Small intestine (tissue), 7 donors: ENCODE measurements around the gene DAPK3. TPM values are rescaled to one million over a fixed set of nuclear protein-coding genes. Genes with fewer than 3 reads are reported as not detected.
"Not testable (repeated sequence)": the region's sequence is repeated elsewhere in the genome, so short reads cannot be mapped to it uniquely, and the experiment has no call there.

ENCODE experiments used
- DNase-seq, 2 donors: peaks; one replicate each; pipeline versions ENCODE4 v3.0.0 to v3.0.0-alpha.2; 2013
- FAIRE-seq: peaks from 2 replicates; lab custom pipeline; 2012; peaks lifted over from hg19 to GRCh38; lab: Jason Lieb, UNC
- H3K27ac ChIP-seq, 3 donors: one replicate each; pipeline ENCODE4 v1.5.1; 2013; ENCODE audit warnings: low read length in 2 of 3, mild to moderate bottlenecking in 2 of 3, control low read depth in 1 of 3, inconsistent platforms in 1 of 3, low read depth in 1 of 3, moderate library complexity in 1 of 3
- H3K27me3 ChIP-seq, 3 donors: one replicate each; pipeline ENCODE4 v1.6.1; 2013; ENCODE audit warnings: low read length in 3 of 3, inconsistent platforms in 1 of 3; ENCODE audit not compliant: control insufficient read depth in 3 of 3, insufficient read depth in 3 of 3
- H3K36me3 ChIP-seq, 3 donors: one replicate each; pipeline ENCODE4 v1.6.1; 2013; ENCODE audit warnings: low read length in 3 of 3, inconsistent platforms in 1 of 3, low read depth in 1 of 3, mild to moderate bottlenecking in 1 of 3, moderate library complexity in 1 of 3; ENCODE audit not compliant: control insufficient read depth in 3 of 3, insufficient read depth in 2 of 3
- H3K4me1 ChIP-seq, 3 donors: one replicate each; pipeline ENCODE4 v1.6.1; 2013; ENCODE audit warnings: low read length in 2 of 3, inconsistent platforms in 1 of 3, low read depth in 1 of 3, mild to moderate bottlenecking in 1 of 3, moderate library complexity in 1 of 3; ENCODE audit not compliant: control insufficient read depth in 3 of 3, insufficient read depth in 2 of 3
- H3K4me3 ChIP-seq, 3 donors: one replicate each; pipeline ENCODE4 v1.5.1; 2013; ENCODE audit warnings: low read length in 3 of 3, control low read depth in 1 of 3, inconsistent platforms in 1 of 3, low read depth in 1 of 3, mild to moderate bottlenecking in 1 of 3, moderate library complexity in 1 of 3
- H3K9me3 ChIP-seq, 2 donors: one replicate each; pipeline ENCODE4 v1.6.1; 2013; ENCODE audit warnings: low read depth in 1 of 2, low read length in 1 of 2; ENCODE audit not compliant: control insufficient read depth in 2 of 2, insufficient read depth in 1 of 2
- WGBS, 3 donors: extraction: QIAGEN DNeasy Blood & Tissue Kit; methylation state at CpG; one replicate each; pipeline ENCODE4 v1.1.7; 2013; 5-methylcytosine and 5-hydroxymethylcytosine counted together
- polyA plus RNA-seq, 4 donors: library from polyadenylated mRNA; stranded (reverse) in 3 of 4; unstranded in 1 of 4; fragments of 200-250 nt in 3 of 4; fragments of 120-200 nt in 1 of 4; gene quantifications; one replicate each; pipeline versions ENCODE4 v1.2.1 to v1.2.3, GENCODE V29; 2013
- donor health status: healthy with polysubstance abuse.
- donor health status: control.
- donor health status: control.
- donor health status: Bipolar disorder and iron deficiency.
- donor health status: healthy.

Gene DAPK3
- polyA plus RNA-seq, 4 donors: 41.7 to 72.4 (median 60.5) TPM

DNA sequence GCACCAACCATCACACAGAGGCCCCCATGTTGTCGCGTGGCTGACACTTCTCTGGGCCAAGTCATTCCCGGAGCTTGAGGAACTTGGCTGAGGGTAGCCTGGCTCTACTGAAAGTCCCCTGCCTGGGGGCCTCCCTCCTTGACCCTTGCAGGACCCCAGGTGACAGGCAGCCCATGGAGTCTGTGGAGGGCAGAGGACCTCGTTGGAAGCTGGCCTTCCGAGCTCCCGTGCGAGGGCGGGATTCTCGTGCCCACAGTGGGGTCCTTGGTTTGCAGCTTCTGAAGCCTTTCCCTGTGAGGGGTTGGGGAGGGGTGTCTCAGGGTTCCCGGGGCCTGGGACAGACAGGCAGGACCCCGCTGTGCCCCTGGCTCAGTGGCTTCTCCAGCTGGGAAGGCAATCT, 21.6 kb downstream of the DAPK3 start:
- no peak overlapping the region for H3K27ac ChIP-seq
- peaks cover 0 to 3% (median 0%) of the 10 kb centered on the region in 3 donors for H3K36me3 ChIP-seq
- WGBS, 3 donors: 81 to 83% (median 83%) methylated on average over 11 of the region's 11 CpGs
- H3K27me3 ChIP-seq: no peaks in the 10 kb centered on the region
- H3K9me3 ChIP-seq: peaks cover 0 to 1% of the 10 kb centered on the region in 2 donors
- no peak overlapping the region for H3K4me3 ChIP-seq
- DNase-seq (no peak), FAIRE-seq (no peak)
- H3K4me1 ChIP-seq: no peaks in the 10 kb centered on the region

DNA sequence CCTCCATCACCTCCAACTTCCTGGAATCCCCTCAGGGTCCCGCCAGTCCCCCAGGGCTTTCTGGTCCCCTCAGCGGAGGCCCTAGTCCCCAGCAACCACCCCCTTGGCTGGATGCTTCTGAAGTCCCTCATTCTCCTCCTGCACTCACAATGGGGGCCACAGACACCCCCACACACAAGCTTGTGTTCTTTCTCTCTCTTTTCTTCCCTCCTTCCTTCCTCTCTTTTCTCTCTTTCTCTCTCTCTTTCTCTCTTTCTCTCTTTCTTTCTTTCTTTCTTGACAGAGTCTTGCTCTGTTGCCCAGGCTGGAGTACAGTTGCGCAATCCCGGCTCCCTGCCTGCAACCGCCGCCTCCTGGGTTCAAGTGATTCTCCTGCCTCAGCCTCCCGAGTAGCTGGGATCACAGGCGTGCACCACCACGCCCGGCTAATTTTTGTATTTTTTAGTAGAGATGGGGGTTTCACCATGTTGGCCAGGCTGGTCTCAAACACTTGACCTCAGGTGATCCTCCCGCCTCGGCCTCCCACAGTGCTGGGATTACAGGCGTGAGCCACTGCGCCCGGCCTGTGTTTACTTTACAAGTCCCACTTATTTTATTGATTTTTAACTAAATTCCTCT, 23.5 kb downstream of the DAPK3 start:
- WGBS, 3 donors: 73 to 78% (median 76%) methylated on average over 15 of the region's 15 CpGs
- not testable (repeated sequence) for DNase-seq

DNA sequence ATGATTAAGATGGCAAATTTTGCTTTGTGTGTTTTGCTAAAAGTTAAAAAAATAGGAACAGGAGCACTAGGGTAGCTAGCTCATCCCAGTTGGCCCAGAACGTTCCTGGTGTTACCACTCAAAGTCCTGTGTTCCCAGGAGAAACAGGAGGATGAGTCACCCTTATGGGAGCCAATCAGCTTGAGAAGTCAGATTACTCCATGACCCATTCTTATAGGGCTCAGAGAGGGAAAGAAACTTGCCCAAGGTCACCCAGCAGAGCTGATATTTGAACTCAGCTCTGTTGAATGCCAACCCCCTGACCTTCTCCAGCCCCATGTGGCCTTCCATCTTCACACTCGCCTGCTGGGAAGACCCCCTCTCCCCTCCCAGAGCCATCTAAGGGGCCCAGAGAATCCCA, 25.1 kb downstream of the DAPK3 start:
- no peaks in the 10 kb centered on the region for H3K27me3 ChIP-seq
- peaks cover 0 to 2% of the 10 kb centered on the region in 2 donors for H3K9me3 ChIP-seq
- H3K4me3 ChIP-seq: no peak overlapping the region
- 23 to 49% (median 48%) methylated on average over 2 of the region's 2 CpGs for WGBS, 3 donors
- FAIRE-seq (no peak), DNase-seq (no peak)
- no peak overlapping the region for H3K27ac ChIP-seq
- H3K4me1 ChIP-seq: no peaks in the 10 kb centered on the region
- H3K36me3 ChIP-seq: no peaks in the 10 kb centered on the region

More for the DNA sequence above, 23.5 kb downstream of the DAPK3 start:
- not testable (repeated sequence) for H3K27me3 ChIP-seq, H3K9me3 ChIP-seq, FAIRE-seq, H3K36me3 ChIP-seq, H3K27ac ChIP-seq, H3K4me3 ChIP-seq, H3K4me1 ChIP-seq

DNA sequence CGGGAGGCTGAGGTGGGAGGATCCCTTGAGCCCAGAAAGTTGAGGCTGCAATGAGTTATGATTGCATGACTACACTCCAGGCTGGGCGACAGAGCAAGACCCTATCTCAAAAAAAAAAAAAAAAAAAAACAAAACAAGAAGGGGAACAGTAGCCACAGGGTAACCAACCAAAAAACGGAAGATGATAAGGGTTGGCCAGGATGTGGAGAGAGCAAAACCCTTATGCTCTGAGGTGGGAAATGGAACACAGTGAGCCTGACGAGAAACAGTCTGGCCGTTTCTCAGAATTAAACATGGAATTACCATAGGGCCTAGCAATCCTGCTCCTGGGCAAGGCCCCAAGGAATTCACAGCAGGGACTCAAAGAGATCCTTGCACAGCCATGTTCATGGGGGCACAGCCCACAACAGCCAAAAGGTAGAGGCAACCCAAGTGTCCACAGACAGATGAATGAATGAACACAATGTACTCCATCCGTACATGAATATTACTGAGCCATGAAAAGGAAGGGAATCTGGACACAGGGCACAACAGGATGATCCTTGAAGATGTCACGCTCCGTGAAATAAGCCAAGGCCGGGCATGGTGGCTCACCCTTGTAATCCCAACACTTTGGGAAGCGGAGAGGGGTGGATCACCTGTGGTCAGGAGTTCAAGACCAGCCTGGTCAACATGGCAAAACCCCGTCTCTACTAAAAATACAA, 26.7 kb downstream of the DAPK3 start:
- peaks cover 0 to 2% of the 10 kb centered on the region in 2 donors for H3K9me3 ChIP-seq
- DNase-seq: no peak
- no peak for FAIRE-seq
- no peaks in the 10 kb centered on the region for H3K36me3 ChIP-seq
- H3K27me3 ChIP-seq: no peaks in the 10 kb centered on the region
- no peak overlapping the region for H3K4me3 ChIP-seq
- no peaks in the 10 kb centered on the region for H3K4me1 ChIP-seq
- no peak overlapping the region for H3K27ac ChIP-seq
- WGBS, 3 donors: 78 to 86% (median 81%) methylated on average over 11 of the region's 11 CpGs

DNA sequence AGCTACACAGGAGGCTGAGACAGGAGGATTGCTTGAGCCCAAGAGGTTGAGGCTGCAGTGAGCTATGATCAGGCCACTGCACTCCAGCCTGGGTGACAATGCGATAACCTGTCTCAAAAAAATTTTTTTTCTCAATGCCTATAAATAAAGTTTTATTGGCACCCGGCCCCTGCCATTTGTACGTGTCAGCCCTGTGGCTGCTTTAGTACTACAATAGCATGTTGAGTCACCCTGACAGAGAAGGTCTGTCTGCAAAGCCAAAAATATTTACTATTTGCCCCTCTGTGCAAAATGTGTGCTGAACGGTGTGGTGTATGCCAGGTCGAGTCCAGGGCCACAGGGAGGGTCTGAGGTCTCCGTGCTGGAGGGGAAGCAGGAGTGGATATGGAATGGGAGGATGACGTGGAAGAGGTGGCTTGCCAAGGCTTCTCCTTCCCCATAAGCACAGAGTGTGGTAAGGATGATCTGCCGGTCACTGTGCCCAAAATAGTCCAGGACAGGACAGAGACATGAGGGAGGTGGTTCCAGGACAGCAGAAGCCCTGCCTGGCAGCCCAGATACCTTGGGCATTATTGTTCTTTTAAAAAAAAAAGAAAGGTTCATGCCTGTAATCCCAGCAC, 28.0 kb downstream of the DAPK3 start:
- FAIRE-seq (no peak), DNase-seq (no peak)
- Histone ChIP-seq H3K4me1 (no peaks in the 10 kb centered on the region), H3K27ac (no peak overlapping the region), H3K4me3 (no peak overlapping the region), H3K27me3 (no peaks in the 10 kb centered on the region), H3K36me3 (no peaks in the 10 kb centered on the region), H3K9me3 (peaks cover 0 to 2% of the 10 kb centered on the region in 2 donors)
- WGBS, 3 donors: 85 to 89% (median 86%) methylated on average over 8 of the region's 8 CpGs

DNA sequence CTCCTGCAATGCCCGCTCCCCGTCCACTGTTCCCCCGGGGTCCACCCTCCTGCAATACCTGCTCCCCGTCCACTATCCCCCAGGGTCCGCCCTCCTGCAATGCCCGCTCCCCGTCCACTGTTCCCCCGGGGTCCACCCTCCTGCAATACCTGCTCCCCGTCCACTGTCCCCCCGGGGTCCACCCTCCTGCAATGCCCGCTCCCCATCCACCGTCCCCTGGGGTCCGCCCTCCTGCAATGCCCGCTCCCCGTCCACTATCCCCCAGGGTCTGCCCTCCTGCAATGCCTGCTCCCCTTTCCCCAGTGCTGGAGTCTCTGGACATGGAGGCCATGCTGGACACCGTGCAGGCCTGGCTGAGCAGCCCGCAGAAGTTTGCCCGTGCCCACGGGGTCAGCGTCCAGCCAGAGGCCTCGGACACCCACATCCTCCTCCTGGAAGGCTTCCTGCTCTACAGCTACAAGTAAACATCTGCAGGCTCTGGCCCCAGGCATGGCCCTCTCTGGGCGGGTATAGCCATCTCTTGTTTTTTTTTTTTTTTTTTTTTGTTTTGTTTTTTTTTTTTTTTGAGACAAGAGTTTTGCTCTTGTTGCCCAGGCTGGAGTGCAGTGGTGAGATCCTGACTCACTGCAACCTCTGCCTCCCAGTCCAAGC, 32.5 kb downstream of the DAPK3 start:
- peaks cover 0 to 15% (median 0%) of the 10 kb centered on the region in 3 donors for H3K27me3 ChIP-seq
- not testable (repeated sequence) for H3K4me3 ChIP-seq, H3K4me1 ChIP-seq, H3K36me3 ChIP-seq, H3K27ac ChIP-seq, FAIRE-seq, H3K9me3 ChIP-seq, DNase-seq
- 88 to 89% (median 89%) methylated on average over 22 of the region's 22 CpGs for WGBS, 3 donors

DNA sequence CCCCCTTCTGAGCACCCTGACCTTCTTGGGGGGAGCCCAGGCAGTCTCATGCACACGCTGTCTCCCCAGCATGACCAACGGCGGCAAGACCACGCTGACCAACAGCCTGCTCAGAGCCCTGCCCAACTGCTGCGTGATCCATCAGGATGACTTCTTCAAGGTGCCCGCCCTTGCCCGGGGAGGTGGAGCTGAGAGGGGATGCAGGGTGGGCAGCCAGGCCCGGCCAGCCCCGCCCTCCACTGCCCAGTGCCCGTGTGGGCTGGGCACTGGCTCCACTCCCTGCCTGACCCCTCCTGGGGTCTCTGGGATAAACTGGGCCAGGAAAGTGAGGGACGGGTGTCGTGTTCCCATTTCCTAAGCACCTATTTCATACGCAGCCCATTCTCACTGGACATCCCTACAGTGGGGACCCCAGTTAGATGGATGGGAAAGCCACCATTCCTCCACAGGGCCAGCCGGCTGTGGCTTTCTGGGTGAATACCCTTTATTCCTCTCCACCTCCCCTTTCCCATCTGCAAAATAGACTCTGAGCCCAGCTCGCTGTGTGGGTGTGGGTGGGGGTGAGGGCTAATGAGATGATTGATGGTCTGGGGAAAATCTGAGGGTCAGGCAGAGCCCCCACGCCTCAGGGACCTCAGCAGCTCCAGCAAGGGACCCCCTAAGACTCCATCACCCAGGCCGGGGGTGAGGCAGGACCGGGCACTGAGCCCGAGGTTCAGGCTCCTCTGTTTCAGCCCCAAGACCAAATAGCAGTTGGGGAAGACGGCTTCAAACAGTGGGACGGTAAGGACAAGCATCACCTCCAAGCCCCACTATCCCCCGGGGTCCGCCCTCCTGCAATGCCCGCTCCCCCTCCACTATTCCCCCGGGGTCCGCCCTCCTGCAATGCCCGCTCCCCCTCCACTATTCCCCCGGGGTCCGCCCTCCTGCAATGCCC, 34.1 kb downstream of the DAPK3 start:
- Histone ChIP-seq H3K9me3 (no peaks in the 10 kb centered on the region), H3K27ac (no peak overlapping the region), H3K27me3 (peaks cover 0 to 28% (median 0%) of the 10 kb centered on the region in 3 donors), H3K4me1 (no peaks in the 10 kb centered on the region), H3K4me3 (no peak overlapping the region), H3K36me3 (no peaks in the 10 kb centered on the region)
- WGBS, 3 donors: 71 to 82% (median 75%) methylated on average over 21 to 27 of the region's 29 CpGs
- FAIRE-seq (no peak), DNase-seq (no peak)
